HepG2 (cell line): ENCODE measurements around the gene CDK5RAP1. TPM values are rescaled to one million over a fixed set of nuclear protein-coding genes. Genes with fewer than 3 reads are reported as not detected.

Experiments
- ATAC-seq: fragments of 200-7000 bp; cut with Tn5 transposase; 3 replicates; pipeline ENCODE4 v1.9.1; 2020; ENCODE audit warnings: mild to moderate bottlenecking, moderate library complexity
- BruUV-seq: library from RNA; stranded (reverse); fragments of 400-500 nt; replicated peaks from 2 replicates; lab custom pipeline; 2021; lab: Mats Ljungman, UMichigan
- CTCF ChIA-PET: fragments of 300-600 bp; formaldehyde crosslinking; extraction: SDS; loops from one replicate; lab custom pipeline; 2021; ENCODE audit warnings: low total read pairs, inconsistent platforms, low intra/inter-chr PET ratio; lab: Yijun Ruan, JAX
- POLR2A ChIA-PET: fragments of 350-600 bp; sonication (Branson Sonifier 250); formaldehyde crosslinking; loops from one replicate; lab custom pipeline; 2020; ENCODE audit warnings: antibody characterized with exemption, inconsistent platforms; lab: Yijun Ruan, JAX
- DNase-seq: peaks from one replicate; pipeline ENCODE4 v3.0.0-alpha.2; 2015; ENCODE audit warnings: low spot score
- FAIRE-seq: peaks from 3 replicates; lab custom pipeline; 2011; peaks lifted over from hg19 to GRCh38; lab: Jason Lieb, UNC
- H2AFZ ChIP-seq: one replicate; pipeline ENCODE4 v1.6.1; 2011; ENCODE audit warnings: low read length, inconsistent platforms
- H3K27ac ChIP-seq: fragments of 300-600 bp; 3 replicates; pipeline ENCODE4 v1.8.0; 2011; ENCODE audit warnings: mixed run types, mild to moderate bottlenecking, mixed read lengths, low read length, inconsistent platforms; ENCODE audit not compliant: insufficient read depth; ENCODE audit errors: extremely low read length
- H3K27me3 ChIP-seq, 2 experiments: fragments of 200-600 bp in 1 of 2; 2 replicates in 1 of 2; 3 replicates in 1 of 2; pipeline versions ENCODE4 v1.6.0 to v1.8.0; 2011; ENCODE audit warnings: low read length in 2 of 2, mild to moderate bottlenecking in 2 of 2, moderate library complexity in 2 of 2, inconsistent platforms in 1 of 2; ENCODE audit not compliant: insufficient read depth in 2 of 2, control insufficient read depth in 1 of 2
- H3K36me3 ChIP-seq, 2 experiments: fragments of 200-600 bp in 1 of 2; replicated peaks in 1 of 2; 2 replicates in 1 of 2; 3 replicates in 1 of 2; pipeline versions ENCODE4 v1.5.1 to v1.8.0; 2011; ENCODE audit warnings: low read length in 2 of 2, inconsistent platforms in 1 of 2; ENCODE audit not compliant: insufficient read depth in 2 of 2, control insufficient read depth in 1 of 2
- H3K4me1 ChIP-seq: 2 replicates; pipeline ENCODE4 v1.5.1; 2012; ENCODE audit warnings: low read length, inconsistent platforms; ENCODE audit not compliant: insufficient read depth
- H3K4me2 ChIP-seq: 2 replicates; pipeline ENCODE4 v1.6.0; 2011; ENCODE audit warnings: low read depth, low read length, inconsistent platforms
- H3K4me3 ChIP-seq, 3 experiments: fragments of 200-600 bp in 1 of 3; sonication (generic), shearing (Covaris generic) in 1 of 3; replicated peaks in 1 of 3; 2 replicates each; pipeline ENCODE4 v1.5.1; 2011 to 2016; ENCODE audit warnings: low read length in 3 of 3, inconsistent platforms in 2 of 3, low read depth in 2 of 3, mild to moderate bottlenecking in 2 of 3, control low read depth in 1 of 3, mixed read lengths in 1 of 3; ENCODE audit not compliant: insufficient read depth in 1 of 3
- H3K79me2 ChIP-seq: one replicate; pipeline ENCODE4 v1.6.1; 2011; ENCODE audit warnings: low read length, inconsistent platforms; ENCODE audit not compliant: insufficient read depth
- H3K9ac ChIP-seq: 2 replicates; pipeline ENCODE4 v1.6.0; 2011; ENCODE audit warnings: mild to moderate bottlenecking, low read depth, low read length, inconsistent platforms; ENCODE audit not compliant: insufficient read depth
- H3K9me3 ChIP-seq: 2 replicates; pipeline ENCODE4 v1.5.1; 2012; ENCODE audit warnings: mild to moderate bottlenecking, low read length
- H4K20me1 ChIP-seq: 2 replicates; pipeline ENCODE4 v1.6.0; 2011; ENCODE audit warnings: inconsistent platforms, mild to moderate bottlenecking, low read length, moderate library complexity; ENCODE audit not compliant: insufficient read depth
- FOXM1 ChIP-seq: sonication (generic); formaldehyde crosslinking; IDR thresholded peaks from 2 replicates; pipeline ENCODE4 v1.5.0; 2020; ENCODE audit warnings: missing genetic modification reagents
- HOXA9 ChIP-seq: sonication (generic); formaldehyde crosslinking; IDR thresholded peaks from 2 replicates; pipeline ENCODE4 v1.8.1; 2022; ENCODE audit warnings: missing genetic modification reagents, mild to moderate bottlenecking, moderate library complexity, borderline replicate concordance
- KLF16 ChIP-seq, 2 experiments: sonication (generic) in 1 of 2; formaldehyde crosslinking in 1 of 2; IDR thresholded peaks; 2 replicates each; pipeline versions ENCODE4 v1.6.1 to v1.8.0; 2016 to 2023; ENCODE audit warnings: missing genetic modification reagents in 2 of 2, missing compliant biosample characterization in 1 of 2
- POGK ChIP-seq: sonication (generic); formaldehyde crosslinking; conservative IDR thresholded peaks from 2 replicates; pipeline ENCODE4 v1.8.0; 2022; ENCODE audit warnings: mild to moderate bottlenecking, moderate library complexity, missing genetic modification reagents
- RELA ChIP-seq: sonication (generic); formaldehyde crosslinking; IDR thresholded peaks from 2 replicates; pipeline ENCODE4 v1.4.0; 2020; ENCODE audit warnings: missing genetic modification reagents
- RNF2 ChIP-seq: fragments of 450-650 bp; conservative IDR thresholded peaks from 2 replicates; pipeline ENCODE4 v1.6.1; 2016; ENCODE audit warnings: low read depth
- SMARCE1 ChIP-seq: fragments of 450-650 bp; IDR thresholded peaks from 2 replicates; pipeline ENCODE4 v1.6.1; 2017; ENCODE audit warnings: borderline replicate concordance
- ZBTB14 ChIP-seq: sonication (generic); formaldehyde crosslinking; IDR thresholded peaks from 2 replicates; pipeline ENCODE4 v1.4.0; 2020; ENCODE audit warnings: missing genetic modification reagents
- ZMYM3 ChIP-seq: sonication (generic); formaldehyde crosslinking; IDR thresholded peaks from 2 replicates; pipeline ENCODE4 v1.5.1; 2020; ENCODE audit warnings: mild to moderate bottlenecking, missing genetic modification reagents
- ZNF558 ChIP-seq: sonication (generic); formaldehyde crosslinking; IDR thresholded peaks from 2 replicates; pipeline ENCODE4 v1.9.0; 2022; ENCODE audit warnings: mild to moderate bottlenecking, missing genetic modification reagents, borderline replicate concordance
- ZSCAN22 ChIP-seq: sonication (generic); formaldehyde crosslinking; IDR thresholded peaks from 2 replicates; pipeline ENCODE4 v1.4.0; 2020; ENCODE audit warnings: mild to moderate bottlenecking, missing genetic modification reagents
- WGBS: methylation state at CpG from one replicate; pipeline ENCODE4 v1.1.6; 2017; ENCODE audit warnings: low lambda C conversion rate; 5-methylcytosine and 5-hydroxymethylcytosine counted together
- in situ Hi-C: cut with HindIII; loops from 2 replicates; pipeline ENCODE4 v1.10.0; 2017; ENCODE audit warnings: low pct_unique_long_range_greater_than_20kb; ENCODE audit not compliant: extremely low pct_ligation_motif_present
- intact Hi-C: fragments of 100-400 bp; cut with micrococcal nuclease; formaldehyde crosslinking; loops from one replicate; pipeline ENCODE4 v1.10.0; 2022; ENCODE audit not compliant: unreplicated experiment
- polyA plus RNA-seq, 8 experiments: library from polyadenylated mRNA; depleted of rRNA in 3 of 8; stranded (reverse) in 7 of 8; unstranded in 1 of 8; fragments of >200 nt; fragmentation: Illumina TruSeq in 4 of 8; extraction: Trizol in 4 of 8; gene quantifications; 2 replicates each; pipeline versions ENCODE4 v1.2.1 to v1.2.3, GENCODE V29; 2011 to 2016; ENCODE audit warnings: low read depth in 4 of 8, missing spikeins in 1 of 8, mixed read lengths in 1 of 8; ENCODE audit not compliant: insufficient read depth in 1 of 8
- total RNA-seq, 5 experiments: library from RNA; depleted of rRNA; stranded (reverse); fragments of >200 nt; fragmentation: Illumina TruSeq; extraction: Trizol; gene quantifications; 2 replicates each; pipeline ENCODE4 v1.2.3, GENCODE V29; 2016; ENCODE audit warnings: low read depth in 1 of 5

The CDK5RAP1 gene
- total and polyA plus RNA-seq, 2 of the 13 experiments (the other 11 are each of a cell fraction or from before 2014, with no cell fraction given): 53.6 to 98.2 TPM

- TF ChIP-seq RELA (CRISPR knock-in tag) (no peak), ZNF558 (CRISPR knock-in tag) (no peak), KLF16 (CRISPR knock-in tag; IDR thresholded peaks at IDR 0.05) (no peak), RNF2 (no peak), ZBTB14 (no peak), ZMYM3 (CRISPR knock-in tag) (peak; percentile 63; the same call in 1 of the 2 replicates), POGK (CRISPR knock-in tag) (no peak), SMARCE1 (no peak), ZSCAN22 (CRISPR knock-in tag) (no peak)
Observed at GRCh38 chr20:33411711-33412483, 10.6 kb upstream of the CDK5RAP1 start (continued).

- in situ Hi-C loops: no loop called here
- ATAC-seq: no peak
Observed at GRCh38 chr20:33411242-33411641, 9.9 kb upstream of the CDK5RAP1 start.

More at GRCh38 chr20:33411242-33411641, 9.9 kb upstream of the CDK5RAP1 start:
- Histone ChIP-seq H3K27ac (no peak overlapping the region), H3K4me3 (no peak overlapping the region), H3K36me3 (peaks cover 29 to 41% of the 10 kb centered on the region in 2 experiments), H3K9ac (no peak overlapping the region), H3K79me2 (no peaks in the 10 kb centered on the region), H4K20me1 (no peaks in the 10 kb centered on the region), H3K27me3 (no peaks in the 10 kb centered on the region), H3K9me3 (no peaks in the 10 kb centered on the region), H2AFZ (no peak overlapping the region), H3K4me1 (no peaks in the 10 kb centered on the region), H3K4me2 (no peak overlapping the region)
- DNase-seq: no peak
- no peak for FAIRE-seq
- no TSS peak for BruUV-seq
- 0 out of 2 replicates have a peak, but pooled peaks have one; percentile 33 for TF ChIP-seq HOXA9 (CRISPR knock-in tag)
- no peak for TF ChIP-seq FOXM1
- ChIA-PET CTCF (no interaction called here), POLR2A (no interaction called here)
- WGBS: 95% methylated on average over 7 of the region's 7 CpGs
- intact Hi-C loops: no loop called here
